ENCODE results near the gene ENTPD1. TPM values are rescaled to one million over a fixed set of nuclear protein-coding genes. Genes with fewer than 3 reads are reported as not detected.

Gene ENTPD1
- polyA plus RNA-seq, 1 donor (not counting 4 experiments of a cell fraction or from before 2014, with no cell fraction given) = 0.03 TPM

DNA sequence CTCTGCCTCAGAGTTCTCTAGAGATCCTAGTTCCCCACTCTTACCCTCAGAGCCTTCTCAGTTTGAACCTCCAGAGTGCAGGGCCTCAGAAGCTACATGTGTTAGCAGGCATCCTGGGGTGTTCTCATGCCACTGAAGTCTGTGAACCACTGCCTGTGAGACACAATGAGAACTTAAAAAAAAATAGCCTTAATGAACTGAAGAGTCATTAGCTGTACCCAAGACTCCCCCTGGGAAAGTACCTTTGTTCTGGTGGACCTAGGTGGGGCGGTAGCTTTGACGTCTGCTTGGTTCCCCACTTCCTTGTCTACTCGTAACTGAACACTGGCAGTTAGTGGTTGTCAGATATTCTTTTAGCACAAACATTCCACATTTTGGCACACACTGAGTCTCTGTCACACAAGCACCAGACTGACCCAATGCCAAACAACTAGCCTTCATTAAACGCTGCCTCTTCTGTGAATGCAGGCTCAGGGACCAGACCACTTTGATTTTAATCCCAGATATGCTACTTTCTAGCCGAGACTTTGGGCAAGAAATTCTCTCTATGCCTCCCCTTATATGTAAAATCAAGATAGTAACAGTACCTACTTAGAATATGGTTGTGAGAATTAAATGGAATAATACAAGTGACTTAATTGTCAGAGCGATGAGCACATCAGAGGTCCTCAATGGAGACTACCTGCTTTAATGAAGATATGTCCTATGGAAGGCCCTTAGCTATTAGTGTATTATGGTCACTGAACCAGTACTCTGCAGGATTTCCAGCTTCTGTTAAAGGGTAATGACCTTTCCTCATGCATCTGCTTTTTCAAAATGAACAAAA lies 76.5 kb downstream of the ENTPD1 start:
- Histone ChIP-seq H3K9me3 (ENCODE audit: control insufficient read depth, low read depth, low read length) (no peaks in the 10 kb centered on the region), H2AFZ (ENCODE audit: control insufficient read depth, low read length) (no peak overlapping the region), H3K9me1 (ENCODE audit: control insufficient read depth, extremely low read depth, insufficient read depth, low read length) (no peaks in the 10 kb centered on the region), H3K27ac (ENCODE audit: control insufficient read depth, insufficient read depth, low read length) (no peak overlapping the region), H3K4me2 (ENCODE audit: control insufficient read depth, extremely low read depth, insufficient read depth, low read depth, low read length) (no peak overlapping the region), H3K36me3 (ENCODE audit: control insufficient read depth in 2 of 2, extremely low read depth in 1 of 2, insufficient read depth in 2 of 2, low read length in 2 of 2) (no peaks in the 10 kb centered on the region), H3K9ac (ENCODE audit: control insufficient read depth, extremely low read depth, insufficient read depth, low read length) (no peak overlapping the region), H3K79me2 (ENCODE audit: control insufficient read depth, insufficient read depth, low read length) (no peaks in the 10 kb centered on the region), H3K4me3 (ENCODE audit: control insufficient read depth in 2 of 3, extremely low read depth in 1 of 3, insufficient read depth in 2 of 3, low read depth in 1 of 3, low read length in 3 of 3) (no peak overlapping the region), H4K20me1 (ENCODE audit: control insufficient read depth, extremely low read depth, insufficient read depth, low read length) (no peaks in the 10 kb centered on the region), H3K27me3 (ENCODE audit: control insufficient read depth, extremely low read depth, insufficient read depth, low read length) (no peaks in the 10 kb centered on the region), H3K4me1 (ENCODE audit: control insufficient read depth, extremely low read depth, insufficient read depth, low read length) (no peaks in the 10 kb centered on the region)
- no peak for TF ChIP-seq EZH2 (IDR thresholded peaks at IDR 0.05; ENCODE audit: low read length)
- TF ChIP-seq, protein P1, sequence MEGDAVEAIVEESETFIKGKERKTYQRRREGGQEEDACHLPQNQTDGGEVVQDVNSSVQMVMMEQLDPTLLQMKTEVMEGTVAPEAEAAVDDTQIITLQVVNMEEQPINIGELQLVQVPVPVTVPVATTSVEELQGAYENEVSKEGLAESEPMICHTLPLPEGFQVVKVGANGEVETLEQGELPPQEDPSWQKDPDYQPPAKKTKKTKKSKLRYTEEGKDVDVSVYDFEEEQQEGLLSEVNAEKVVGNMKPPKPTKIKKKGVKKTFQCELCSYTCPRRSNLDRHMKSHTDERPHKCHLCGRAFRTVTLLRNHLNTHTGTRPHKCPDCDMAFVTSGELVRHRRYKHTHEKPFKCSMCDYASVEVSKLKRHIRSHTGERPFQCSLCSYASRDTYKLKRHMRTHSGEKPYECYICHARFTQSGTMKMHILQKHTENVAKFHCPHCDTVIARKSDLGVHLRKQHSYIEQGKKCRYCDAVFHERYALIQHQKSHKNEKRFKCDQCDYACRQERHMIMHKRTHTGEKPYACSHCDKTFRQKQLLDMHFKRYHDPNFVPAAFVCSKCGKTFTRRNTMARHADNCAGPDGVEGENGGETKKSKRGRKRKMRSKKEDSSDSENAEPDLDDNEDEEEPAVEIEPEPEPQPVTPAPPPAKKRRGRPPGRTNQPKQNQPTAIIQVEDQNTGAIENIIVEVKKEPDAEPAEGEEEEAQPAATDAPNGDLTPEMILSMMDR (optimal IDR thresholded peaks at IDR 0.05 in 1 of 3, IDR thresholded peaks at IDR 0.05 in 1 of 3, conservative IDR thresholded peaks at IDR 0.05 in 1 of 3; ENCODE audit: extremely low read depth in 1 of 3, insufficient read depth in 2 of 3, low read length in 3 of 3) = no peak
- no peak for FAIRE-seq
- no peak for DNase-seq (ENCODE audit: low read depth, low spot score)
- dilution Hi-C loops (cut with MboI; ENCODE audit: extremely low pct_ligation_motif_present, low sequenced_read_pairs) = no loop called here

DNA sequence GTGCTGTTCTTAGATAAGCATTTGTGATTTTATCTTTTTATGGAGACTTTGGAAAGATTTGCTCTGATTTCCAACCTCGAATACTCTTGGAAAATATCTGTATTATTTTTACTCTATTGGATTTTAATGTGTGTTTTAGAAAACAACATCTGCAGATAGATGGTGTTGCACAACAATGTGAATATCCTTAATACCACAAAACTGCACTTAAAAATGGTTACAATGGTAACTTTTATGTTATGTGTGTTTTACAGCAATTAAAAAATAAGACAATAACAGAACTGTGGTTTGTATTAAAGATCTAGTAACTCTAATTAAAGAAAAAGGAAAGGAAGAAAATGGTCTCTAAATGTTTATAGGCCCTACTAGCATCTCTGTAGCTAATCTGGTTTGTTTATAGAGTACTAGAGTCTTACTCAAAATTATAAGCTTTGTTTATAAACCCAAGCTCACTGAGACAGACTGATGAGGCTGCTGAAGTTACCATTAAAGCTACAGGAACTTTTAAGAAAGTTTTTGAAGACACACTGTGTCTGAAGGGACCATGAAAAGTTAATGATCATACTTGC lies 77.2 kb downstream of the ENTPD1 start:
- Histone ChIP-seq H3K4me2 (ENCODE audit: control insufficient read depth, extremely low read depth, insufficient read depth, low read depth, low read length) (no peak overlapping the region), H2AFZ (ENCODE audit: control insufficient read depth, low read length) (no peak overlapping the region), H4K20me1 (ENCODE audit: control insufficient read depth, extremely low read depth, insufficient read depth, low read length) (no peaks in the 10 kb centered on the region), H3K27me3 (ENCODE audit: control insufficient read depth, extremely low read depth, insufficient read depth, low read length) (no peaks in the 10 kb centered on the region), H3K79me2 (ENCODE audit: control insufficient read depth, insufficient read depth, low read length) (no peaks in the 10 kb centered on the region), H3K9me3 (ENCODE audit: control insufficient read depth, low read depth, low read length) (no peaks in the 10 kb centered on the region), H3K4me3 (ENCODE audit: control insufficient read depth in 2 of 3, extremely low read depth in 1 of 3, insufficient read depth in 2 of 3, low read depth in 1 of 3, low read length in 3 of 3) (no peak overlapping the region), H3K4me1 (ENCODE audit: control insufficient read depth, extremely low read depth, insufficient read depth, low read length) (no peaks in the 10 kb centered on the region), H3K36me3 (ENCODE audit: control insufficient read depth in 2 of 2, extremely low read depth in 1 of 2, insufficient read depth in 2 of 2, low read length in 2 of 2) (no peaks in the 10 kb centered on the region), H3K27ac (ENCODE audit: control insufficient read depth, insufficient read depth, low read length) (no peak overlapping the region), H3K9me1 (ENCODE audit: control insufficient read depth, extremely low read depth, insufficient read depth, low read length) (no peaks in the 10 kb centered on the region), H3K9ac (ENCODE audit: control insufficient read depth, extremely low read depth, insufficient read depth, low read length) (no peak overlapping the region)
- TF ChIP-seq, protein P1 (optimal IDR thresholded peaks at IDR 0.05 in 1 of 3, IDR thresholded peaks at IDR 0.05 in 1 of 3, conservative IDR thresholded peaks at IDR 0.05 in 1 of 3; ENCODE audit: extremely low read depth in 1 of 3, insufficient read depth in 2 of 3, low read length in 3 of 3) = no peak
- TF ChIP-seq EZH2 (IDR thresholded peaks at IDR 0.05; ENCODE audit: low read length) = no peak
- DNase-seq (ENCODE audit: low read depth, low spot score) = no peak
- FAIRE-seq = no peak
- dilution Hi-C loops (cut with MboI; ENCODE audit: extremely low pct_ligation_motif_present, low sequenced_read_pairs) = no loop called here

Data from keratinocyte (primary cell).